GM19372 (cell line): ENCODE results near the gene CLIP3.
"Not testable (repeated sequence)": the region's sequence is repeated elsewhere in the genome, so short reads cannot be mapped to it uniquely, and the experiment has no call there.

Experiments used
- ATAC-seq: cut with Tn5 transposase; IDR thresholded peaks from one replicate; pipeline ENCODE4 v1.9.1; 2021; ENCODE audit warnings: mild to moderate bottlenecking, low read depth, moderate library complexity; ENCODE audit not compliant: unreplicated experiment

The CLIP3 gene

GRCh38 chr19:36049080-36049698 is 16.5 kb upstream of the CLIP3 start:
- no peak for ATAC-seq

GRCh38 chr19:36047835-36048234 is 15.2 kb upstream of the CLIP3 start:
- ATAC-seq, result no peak

- ATAC-seq, result no peak
Measured at GRCh38 chr19:36046443-36047050, 13.9 kb upstream of the CLIP3 start.

- ATAC-seq, result no peak
Measured at GRCh38 chr19:36043952-36044351, 11.3 kb upstream of the CLIP3 start.

GRCh38 chr19:36041831-36042230 is 9.2 kb upstream of the CLIP3 start:
- no peak for ATAC-seq

GRCh38 chr19:36041092-36041491 is 8.4 kb upstream of the CLIP3 start:
- not testable (repeated sequence) for ATAC-seq

GRCh38 chr19:36040495-36040894 is 7.8 kb upstream of the CLIP3 start:
- no peak for ATAC-seq

GRCh38 chr19:36031308-36031707 is 1.4 kb downstream of the CLIP3 start:
- ATAC-seq, result no peak

- ATAC-seq, result no peak
Measured at GRCh38 chr19:36030264-36031148, 2.2 kb downstream of the CLIP3 start.

GRCh38 chr19:36028313-36029041 is 4.2 kb downstream of the CLIP3 start:
- no peak for ATAC-seq

- ATAC-seq, result no peak
Measured at GRCh38 chr19:36027696-36028095, 5.0 kb downstream of the CLIP3 start.

- no peak for ATAC-seq
Measured at GRCh38 chr19:36026091-36026876, 6.4 kb downstream of the CLIP3 start.

GRCh38 chr19:36025541-36025940 is 7.1 kb downstream of the CLIP3 start:
- no peak for ATAC-seq

- ATAC-seq, result no peak
Measured at GRCh38 chr19:36023432-36023831, 9.2 kb downstream of the CLIP3 start.

- no peak for ATAC-seq
Measured at GRCh38 chr19:36019061-36019670, 13.5 kb downstream of the CLIP3 start.

GRCh38 chr19:36014012-36014924 is 18.4 kb downstream of the CLIP3 start, which contains the start of gene ALKBH6:
TSS of gene ALKBH6 (minus strand) at chr19:36014213. CDS start at chr19:36013397, 816 bp downstream.
- ATAC-seq, result peak; percentile 96

GRCh38 chr19:36013280-36014011 is 19.2 kb downstream of the CLIP3 start:
- no peak for ATAC-seq

GRCh38 chr19:36010402-36010801 is 22.3 kb downstream of the CLIP3 start:
- no peak for ATAC-seq
